PC-9 (cell line): Measurements from ENCODE around the gene SYNDIG1L. TPM values are rescaled to one million over a fixed set of nuclear protein-coding genes. Genes with fewer than 3 reads are reported as not detected.

ENCODE experiments used
- BruUV-seq: library from RNA; stranded (reverse); fragments of 400-500 nt; replicated peaks from 2 replicates; lab custom pipeline; 2021; lab: Mats Ljungman, UMichigan
- CTCF ChIA-PET: fragments of 300-600 bp; sonication (Branson Sonifier 250); formaldehyde crosslinking; loops from one replicate; lab custom pipeline; 2022; ENCODE audit warnings: antibody characterized with exemption; lab: Charles Lee
- POLR2A ChIA-PET: fragments of 300-600 bp; sonication (Branson Sonifier 250); formaldehyde crosslinking; loops from one replicate; lab custom pipeline; 2022; ENCODE audit warnings: antibody characterized with exemption; ENCODE audit not compliant: unreplicated experiment; lab: Charles Lee
- DNase-seq, 2 experiments: peaks; one replicate each; pipeline versions ENCODE4 v3.0.0 to v3.0.0-alpha.2; 2015 to 2022; ENCODE audit warnings: mixed read lengths in 1 of 2
- H2AFZ ChIP-seq: fragments of 200-600 bp; sonication (generic); 2 replicates; pipeline ENCODE4 v1.8.1; 2017; ENCODE audit warnings: antibody characterized with exemption
- H3F3A ChIP-seq: fragments of 200-600 bp; sonication (generic); 2 replicates; pipeline ENCODE4 v1.8.1; 2017; ENCODE audit warnings: antibody characterized with exemption, mild to moderate bottlenecking, low read depth; ENCODE audit not compliant: insufficient read depth
- H3K27ac ChIP-seq: fragments of 200-600 bp; sonication (generic); 2 replicates; pipeline ENCODE4 v1.6.1; 2016; ENCODE audit warnings: mixed run types
- H3K27me3 ChIP-seq: fragments of 200-600 bp; sonication (generic); 2 replicates; pipeline ENCODE4 v1.6.1; 2016; ENCODE audit warnings: low read depth, mixed run types; ENCODE audit not compliant: insufficient read depth
- H3K36me3 ChIP-seq: fragments of 200-600 bp; sonication (generic); 2 replicates; pipeline ENCODE4 v1.6.1; 2016; ENCODE audit warnings: low read depth, mixed run types
- H3K4me1 ChIP-seq: fragments of 200-600 bp; sonication (generic); replicated peaks from 2 replicates; pipeline ENCODE4 v1.6.1; 2016; ENCODE audit warnings: mixed run types; ENCODE audit not compliant: insufficient read depth
- H3K4me2 ChIP-seq: fragments of 200-600 bp; sonication (generic); 2 replicates; pipeline ENCODE4 v1.6.1; 2017; ENCODE audit warnings: mixed run types
- H3K4me3 ChIP-seq: fragments of 200-600 bp; sonication (generic); 2 replicates; pipeline ENCODE4 v1.6.1; 2016; ENCODE audit warnings: mixed run types
- H3K79me2 ChIP-seq: fragments of 200-600 bp; sonication (generic); 2 replicates; pipeline ENCODE4 v1.6.1; 2017; ENCODE audit warnings: low read depth, mixed run types
- H3K9me2 ChIP-seq: fragments of 200-600 bp; sonication (generic); 2 replicates; pipeline ENCODE4 v1.8.1; 2017; ENCODE audit warnings: mild to moderate bottlenecking; ENCODE audit not compliant: insufficient read depth
- H3K9me3 ChIP-seq: fragments of 200-600 bp; sonication (generic); 2 replicates; pipeline ENCODE4 v1.8.1; 2016; ENCODE audit warnings: low read depth; ENCODE audit not compliant: insufficient read depth
- H4K20me1 ChIP-seq: fragments of 200-600 bp; sonication (generic); 2 replicates; pipeline ENCODE4 v1.8.1; 2017; ENCODE audit not compliant: insufficient read depth
- CTCF ChIP-seq: fragments of 200-600 bp; sonication (generic); conservative IDR thresholded peaks from 2 replicates; pipeline ENCODE4 v1.6.1; 2017; ENCODE audit warnings: mixed run types, antibody characterized with exemption, mild to moderate bottlenecking, moderate library complexity
- EZH2 ChIP-seq: fragments of 200-600 bp; sonication (generic); IDR thresholded peaks from 2 replicates; pipeline ENCODE4 v1.8.0; 2017; ENCODE audit warnings: antibody characterized with exemption, low read depth
- intact Hi-C: fragments of 100-400 bp; cut with micrococcal nuclease; formaldehyde crosslinking; loops from one replicate; pipeline ENCODE4 v1.10.0; 2022; ENCODE audit not compliant: unreplicated experiment
- total RNA-seq: library from RNA; stranded (reverse); gene quantifications from 2 replicates; pipeline ENCODE4 v1.2.3, GENCODE V29; 2021

Gene SYNDIG1L
- total RNA-seq, 1 experiment from 2014 or later: 0.52 TPM

GRCh38 chr14:74472601-74473000 lies 46.6 kb upstream of the SYNDIG1L start:
- Histone ChIP-seq H3K9me3 (no peaks in the 10 kb centered on the region), H2AFZ (no peak overlapping the region), H3K4me2 (no peak overlapping the region), H3K27me3 (no peaks in the 10 kb centered on the region), H3K79me2 (no peaks in the 10 kb centered on the region), H3K4me1 (no peaks in the 10 kb centered on the region), H3K36me3 (peaks cover 10% of the 10 kb centered on the region; the same call in 1 of the 2 replicates), H3K4me3 (no peak overlapping the region), H3K9me2 (no peaks in the 10 kb centered on the region), H3F3A (no peaks in the 10 kb centered on the region), H4K20me1 (no peaks in the 10 kb centered on the region), H3K27ac (no peak overlapping the region)
- ChIA-PET CTCF (no interaction called here), POLR2A (no interaction called here)
- TF ChIP-seq CTCF: no peak
- no peak for TF ChIP-seq EZH2
- intact Hi-C loops: no loop called here
- no TSS peak for BruUV-seq
- DNase-seq: no peak

GRCh38 chr14:74469548-74470518 lies 43.8 kb upstream of the SYNDIG1L start:
- CTCF ChIA-PET: no interaction called here
- no peaks in the 10 kb centered on the region for H3F3A ChIP-seq
- H4K20me1 ChIP-seq: no peaks in the 10 kb centered on the region
- H3K4me3 ChIP-seq: no peak overlapping the region
- H3K27me3 ChIP-seq: no peaks in the 10 kb centered on the region
- no peak overlapping the region for H3K27ac ChIP-seq
- no peaks in the 10 kb centered on the region for H3K4me1 ChIP-seq
- no peak for TF ChIP-seq CTCF
- no peak for TF ChIP-seq EZH2
- no peak overlapping the region for H3K4me2 ChIP-seq
- peaks cover 5% of the 10 kb centered on the region; the same call in 1 of the 2 replicates for H3K36me3 ChIP-seq
- no peaks in the 10 kb centered on the region for H3K9me2 ChIP-seq
- no peak for DNase-seq
- intact Hi-C loops: no loop called here
- H3K9me3 ChIP-seq: no peaks in the 10 kb centered on the region
- no peaks in the 10 kb centered on the region for H3K79me2 ChIP-seq
- POLR2A ChIA-PET: interaction anchor here (0.5 to 0.7 kb wide), 2 partner anchors 8 to 132 kb away, joined by 3 to 11 read pairs; no protein-coding TSS in a partner anchor
- BruUV-seq: no TSS peak
- no peak overlapping the region for H2AFZ ChIP-seq

GRCh38 chr14:74468513-74468912 lies 42.5 kb upstream of the SYNDIG1L start:
- POLR2A ChIA-PET: no interaction called here
- Histone ChIP-seq H2AFZ (no peak overlapping the region), H3K36me3 (peaks cover 1% of the 10 kb centered on the region; the same call in 1 of the 2 replicates), H3K4me1 (no peaks in the 10 kb centered on the region), H3F3A (no peaks in the 10 kb centered on the region), H4K20me1 (no peaks in the 10 kb centered on the region), H3K9me3 (no peaks in the 10 kb centered on the region), H3K9me2 (no peaks in the 10 kb centered on the region), H3K4me2 (no peak overlapping the region), H3K4me3 (no peak overlapping the region), H3K27ac (no peak overlapping the region), H3K27me3 (no peaks in the 10 kb centered on the region), H3K79me2 (no peaks in the 10 kb centered on the region)
- no TSS peak for BruUV-seq
- CTCF ChIA-PET: no interaction called here
- TF ChIP-seq EZH2: no peak
- no peak for DNase-seq
- intact Hi-C loops: no loop called here
